ENCODE results near the gene RASSF10.

DNA sequence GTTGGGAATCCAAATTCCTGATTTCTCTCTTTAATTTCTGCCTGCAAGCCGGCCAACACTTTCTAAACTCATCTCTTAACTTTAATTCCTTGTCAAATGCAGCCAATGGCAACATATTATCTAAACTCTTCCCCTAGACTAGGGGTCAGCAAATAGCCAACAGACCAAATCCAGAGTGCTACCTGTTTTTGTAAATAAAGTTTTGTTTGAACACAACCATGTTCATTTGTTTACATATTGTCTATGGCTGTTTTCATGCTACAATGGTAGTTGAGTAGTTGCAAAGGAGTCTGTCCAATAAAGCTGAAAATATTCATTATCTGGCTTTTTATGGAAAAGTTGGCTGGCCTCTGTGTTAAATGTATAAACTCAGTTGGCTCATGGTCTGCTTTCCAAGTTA, 37.2 kb upstream of the RASSF10 start:
- TF ChIP-seq CTCF (IDR thresholded peaks at IDR 0.05) (no peak), POLR2A (IDR thresholded peaks at IDR 0.05) (no peak), POLR2AphosphoS5 (IDR thresholded peaks at IDR 0.05) (no peak)

All from upper lobe of left lung (tissue), 4 donors.